ENCODE measurements around the gene MC2R. TPM values are rescaled to one million over a fixed set of nuclear protein-coding genes. Genes with fewer than 3 reads are reported as not detected.

Gene MC2R
- total RNA-seq, 1 experiment from 2014 or later = not detected

GRCh38 chr18:13879492-13879891 is 35.8 kb downstream of the MC2R start:
- H2BK120ac ChIP-seq (ENCODE audit: low read depth, low read length, poor library complexity, severe bottlenecking) = no peak overlapping the region
- no peak overlapping the region for H3K4me3 Mint-ChIP-seq

More at GRCh38 chr18:13879492-13879891, 35.8 kb downstream of the MC2R start:
- Mint-ChIP-seq H3K36me3 (ENCODE audit: insufficient read depth in 1 of 3, low read depth in 3 of 3) (no peaks in the 10 kb centered on the region), H3K27ac (no peak overlapping the region), H3K4me1 (peaks cover 15 to 20% of the 10 kb centered on the region in 2 experiments), H3K9me3 (no peaks in the 10 kb centered on the region), H3K27me3 (ENCODE audit: low read depth) (peaks cover 9% of the 10 kb centered on the region)
- Histone ChIP-seq H3K56ac (ENCODE audit: insufficient read length, low read depth, low read length) (no peak overlapping the region), H3K4ac (ENCODE audit: low read depth, low read length) (no peak overlapping the region), H3K14ac (ENCODE audit: insufficient read depth, low read length) (no peak overlapping the region), H3K27me3 (ENCODE audit: insufficient read depth, low read length) (no peaks in the 10 kb centered on the region), H3T11ph (ENCODE audit: low read length) (no peak overlapping the region), H2BK5ac (ENCODE audit: insufficient read length, low read length) (no peak overlapping the region), H3K9ac (ENCODE audit: extremely low read depth, insufficient read length, low read length) (no peak overlapping the region), H4K20me1 (ENCODE audit: control insufficient read depth, insufficient read depth, insufficient read length) (no peaks in the 10 kb centered on the region), H4K91ac (ENCODE audit: insufficient read length, low read depth, low read length) (no peak overlapping the region), H3K23me2 (ENCODE audit: insufficient read length, low read depth, low read length, poor library complexity, severe bottlenecking) (no peaks in the 10 kb centered on the region), H4K8ac (replicated peaks; ENCODE audit: insufficient read length, low read depth, low read length) (no peak overlapping the region), H4K5ac (ENCODE audit: insufficient read length, low read depth, low read length) (no peak overlapping the region), H3K9me3 (ENCODE audit: control insufficient read depth, low read depth, low read length) (no peaks in the 10 kb centered on the region), H2AK5ac (ENCODE audit: insufficient read length, low read length) (no peak overlapping the region), H3K4me2 (ENCODE audit: insufficient read depth, insufficient read length, low read length) (no peak overlapping the region), H3K79me1 (ENCODE audit: insufficient read depth, low read depth, low read length, poor library complexity, severe bottlenecking) (no peaks in the 10 kb centered on the region), H2BK20ac (ENCODE audit: low read depth, low read length, poor library complexity, severe bottlenecking) (no peak overlapping the region), H3K4me1 (ENCODE audit: insufficient read depth, low read length) (no peaks in the 10 kb centered on the region), H3K27ac (ENCODE audit: insufficient read length, low read depth, low read length) (no peak overlapping the region), H3K18ac (ENCODE audit: insufficient read length, low read depth, low read length) (no peak overlapping the region), H2BK15ac (ENCODE audit: low read depth, low read length) (no peak overlapping the region), H2AFZ (ENCODE audit: low read length) (no peak overlapping the region), H3K23ac (ENCODE audit: insufficient read length, low read depth, low read length) (no peak overlapping the region), H3K79me2 (ENCODE audit: insufficient read depth, low read length) (no peaks in the 10 kb centered on the region), H2BK12ac (ENCODE audit: insufficient read length, low read depth, low read length) (no peak overlapping the region)
- DNase-seq = no peak
- no CpG with 5 or more reads among the region's 7 CpGs for WGBS (ENCODE audit: extremely low coverage, insufficient read length, low lambda C conversion rate)
- no peak for TF ChIP-seq CTCF (conservative IDR thresholded peaks at IDR 0.05)
